ENCODE measurements around the gene MNS1.
"Not testable (repeated sequence)": the region's sequence is repeated elsewhere in the genome, so short reads cannot be mapped to it uniquely, and the experiment has no call there.

The MNS1 gene, protein sequence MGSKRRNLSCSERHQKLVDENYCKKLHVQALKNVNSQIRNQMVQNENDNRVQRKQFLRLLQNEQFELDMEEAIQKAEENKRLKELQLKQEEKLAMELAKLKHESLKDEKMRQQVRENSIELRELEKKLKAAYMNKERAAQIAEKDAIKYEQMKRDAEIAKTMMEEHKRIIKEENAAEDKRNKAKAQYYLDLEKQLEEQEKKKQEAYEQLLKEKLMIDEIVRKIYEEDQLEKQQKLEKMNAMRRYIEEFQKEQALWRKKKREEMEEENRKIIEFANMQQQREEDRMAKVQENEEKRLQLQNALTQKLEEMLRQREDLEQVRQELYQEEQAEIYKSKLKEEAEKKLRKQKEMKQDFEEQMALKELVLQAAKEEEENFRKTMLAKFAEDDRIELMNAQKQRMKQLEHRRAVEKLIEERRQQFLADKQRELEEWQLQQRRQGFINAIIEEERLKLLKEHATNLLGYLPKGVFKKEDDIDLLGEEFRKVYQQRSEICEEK

GRCh38 chr15:56464893-56465520 lies at the start of gene MNS1:
MNS1 (minus strand) TSS chr15:56465137; CDS start chr15:56464972, 165 bp downstream.
- Histone ChIP-seq H3K36me3 (ENCODE audit: insufficient read depth, low read length) (no peaks in the 10 kb centered on the region), H3K4me1 (ENCODE audit: insufficient read depth, low read length) (no peaks in the 10 kb centered on the region), H3K9ac (ENCODE audit: low read depth, low read length) (peak within 1 kb of the TSS; percentile 55), H3K9me3 (ENCODE audit: control insufficient read depth, insufficient read depth, low read length) (no peaks in the 10 kb centered on the region)

DNA sequence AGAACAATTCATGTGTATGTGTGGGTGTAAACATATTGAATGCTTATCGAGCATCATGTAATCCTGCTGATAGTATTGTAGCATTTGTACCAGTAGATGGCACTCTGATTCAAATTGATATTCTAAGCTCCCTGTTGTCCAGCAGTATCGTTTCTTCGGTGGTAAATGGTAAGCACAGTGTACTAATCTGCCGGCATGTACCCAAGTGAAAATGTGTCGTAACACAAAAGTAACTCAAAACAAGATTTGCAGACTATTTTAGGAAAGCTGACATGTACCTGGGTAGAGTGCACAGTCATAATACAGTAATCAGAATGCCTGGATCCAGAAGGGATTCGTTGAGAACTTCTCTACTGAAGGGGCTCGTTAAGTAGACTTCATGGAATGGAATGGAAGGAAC lies 31.7 kb upstream of the MNS1 start:
- no peaks in the 10 kb centered on the region for H3K4me1 ChIP-seq (ENCODE audit: insufficient read depth, low read length)
- H3K36me3 ChIP-seq (ENCODE audit: insufficient read depth, low read length): no peaks in the 10 kb centered on the region
- H3K9me3 ChIP-seq (ENCODE audit: control insufficient read depth, insufficient read depth, low read length): no peaks in the 10 kb centered on the region
- no peak overlapping the region for H3K9ac ChIP-seq (ENCODE audit: low read depth, low read length)

DNA sequence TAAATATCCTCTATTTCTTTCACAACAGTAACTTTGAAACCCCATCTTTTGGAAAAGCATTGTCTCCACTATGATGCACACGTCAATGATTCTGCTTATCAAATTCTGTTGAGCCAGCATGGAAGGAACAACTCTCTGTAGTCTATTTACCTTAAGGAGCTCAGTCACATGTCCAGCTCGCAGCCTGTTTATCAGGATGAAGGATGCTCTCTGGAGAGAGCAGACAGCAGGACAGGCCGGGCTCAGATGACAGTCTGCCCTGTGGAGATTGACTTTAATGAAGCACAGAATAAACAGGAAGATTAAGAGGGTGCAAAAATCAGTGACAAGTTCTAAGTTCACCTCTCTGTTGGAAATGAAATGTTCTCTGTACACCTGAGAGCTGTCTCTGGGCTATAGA lies 30.6 kb upstream of the MNS1 start:
- no peaks in the 10 kb centered on the region for H3K4me1 ChIP-seq (ENCODE audit: insufficient read depth, low read length)
- no peak overlapping the region; the same call in 1 of the 2 replicates for H3K9ac ChIP-seq (ENCODE audit: low read depth, low read length)
- no peaks in the 10 kb centered on the region for H3K9me3 ChIP-seq (ENCODE audit: control insufficient read depth, insufficient read depth, low read length)
- H3K36me3 ChIP-seq (ENCODE audit: insufficient read depth, low read length): no peaks in the 10 kb centered on the region

GRCh38 chr15:56495053-56495452 lies 30.1 kb upstream of the MNS1 start:
- Histone ChIP-seq H3K36me3 (ENCODE audit: insufficient read depth, low read length) (no peaks in the 10 kb centered on the region), H3K4me1 (ENCODE audit: insufficient read depth, low read length) (no peaks in the 10 kb centered on the region), H3K9me3 (ENCODE audit: control insufficient read depth, insufficient read depth, low read length) (no peaks in the 10 kb centered on the region), H3K9ac (ENCODE audit: low read depth, low read length) (no peak overlapping the region)

GRCh38 chr15:56492791-56493555 lies 28.0 kb upstream of the MNS1 start:
- H3K36me3 ChIP-seq (ENCODE audit: insufficient read depth, low read length): no peaks in the 10 kb centered on the region
- no peak overlapping the region for H3K9ac ChIP-seq (ENCODE audit: low read depth, low read length)
- no peaks in the 10 kb centered on the region for H3K4me1 ChIP-seq (ENCODE audit: insufficient read depth, low read length)
- no peaks in the 10 kb centered on the region for H3K9me3 ChIP-seq (ENCODE audit: control insufficient read depth, insufficient read depth, low read length)

- Histone ChIP-seq H3K9me3 (ENCODE audit: control insufficient read depth, insufficient read depth, low read length) (no peaks in the 10 kb centered on the region), H3K4me1 (ENCODE audit: insufficient read depth, low read length) (no peaks in the 10 kb centered on the region), H3K9ac (ENCODE audit: low read depth, low read length) (no peak overlapping the region), H3K36me3 (ENCODE audit: insufficient read depth, low read length) (no peaks in the 10 kb centered on the region)
Observed at GRCh38 chr15:56492236-56492635, 27.3 kb upstream of the MNS1 start.

- H3K36me3 ChIP-seq (ENCODE audit: insufficient read depth, low read length): no peaks in the 10 kb centered on the region
- no peaks in the 10 kb centered on the region for H3K9me3 ChIP-seq (ENCODE audit: control insufficient read depth, insufficient read depth, low read length)
- no peaks in the 10 kb centered on the region for H3K4me1 ChIP-seq (ENCODE audit: insufficient read depth, low read length)
- no peak overlapping the region for H3K9ac ChIP-seq (ENCODE audit: low read depth, low read length)
Observed at GRCh38 chr15:56491110-56491722, 26.3 kb upstream of the MNS1 start.

GRCh38 chr15:56490461-56490860 lies 25.5 kb upstream of the MNS1 start:
- Histone ChIP-seq H3K9me3 (ENCODE audit: control insufficient read depth, insufficient read depth, low read length) (peaks cover 1% of the 10 kb centered on the region; the same call in 1 of the 2 replicates), H3K4me1 (ENCODE audit: insufficient read depth, low read length) (no peaks in the 10 kb centered on the region), H3K9ac (ENCODE audit: low read depth, low read length) (no peak overlapping the region), H3K36me3 (ENCODE audit: insufficient read depth, low read length) (no peaks in the 10 kb centered on the region)

DNA sequence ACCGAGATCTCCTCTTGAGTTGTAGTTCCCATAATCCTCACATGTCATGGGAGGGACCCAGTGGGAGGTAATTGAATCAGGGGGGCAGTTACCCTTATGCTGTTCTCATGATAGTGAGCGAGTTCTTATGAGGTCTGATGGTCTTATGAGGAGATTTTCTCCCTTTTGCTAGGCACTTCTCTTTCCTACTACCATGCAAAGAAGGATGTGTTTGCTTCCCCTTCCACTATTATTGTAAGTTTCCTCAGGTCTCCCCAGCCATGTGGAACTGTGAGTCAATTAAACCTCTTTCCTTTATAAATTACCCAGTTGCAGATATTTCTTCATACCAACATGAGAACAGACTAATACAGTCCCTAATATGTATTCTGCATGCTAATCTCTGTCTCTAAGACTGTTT lies 21.3 kb upstream of the MNS1 start:
- H3K36me3 ChIP-seq (ENCODE audit: insufficient read depth, low read length); H3K4me1 ChIP-seq (ENCODE audit: insufficient read depth, low read length); H3K9me3 ChIP-seq (ENCODE audit: control insufficient read depth, insufficient read depth, low read length); H3K9ac ChIP-seq (ENCODE audit: low read depth, low read length): not testable (repeated sequence)

GRCh38 chr15:56485426-56485825 lies 20.5 kb upstream of the MNS1 start:
- not testable (repeated sequence) for H3K9me3 ChIP-seq (ENCODE audit: control insufficient read depth, insufficient read depth, low read length); H3K4me1 ChIP-seq (ENCODE audit: insufficient read depth, low read length); H3K36me3 ChIP-seq (ENCODE audit: insufficient read depth, low read length); H3K9ac ChIP-seq (ENCODE audit: low read depth, low read length)

GRCh38 chr15:56484287-56484686 lies 19.4 kb upstream of the MNS1 start:
- Histone ChIP-seq H3K9ac (ENCODE audit: low read depth, low read length) (no peak overlapping the region), H3K9me3 (ENCODE audit: control insufficient read depth, insufficient read depth, low read length) (peaks cover 4% of the 10 kb centered on the region; the same call in 1 of the 2 replicates), H3K36me3 (ENCODE audit: insufficient read depth, low read length) (no peaks in the 10 kb centered on the region), H3K4me1 (ENCODE audit: insufficient read depth, low read length) (no peaks in the 10 kb centered on the region)

- H3K9ac ChIP-seq (ENCODE audit: low read depth, low read length): no peak overlapping the region
- no peaks in the 10 kb centered on the region for H3K36me3 ChIP-seq (ENCODE audit: insufficient read depth, low read length)
- H3K9me3 ChIP-seq (ENCODE audit: control insufficient read depth, insufficient read depth, low read length): no peaks in the 10 kb centered on the region
- no peaks in the 10 kb centered on the region for H3K4me1 ChIP-seq (ENCODE audit: insufficient read depth, low read length)
Observed at GRCh38 chr15:56475351-56475750, 10.4 kb upstream of the MNS1 start.

DNA sequence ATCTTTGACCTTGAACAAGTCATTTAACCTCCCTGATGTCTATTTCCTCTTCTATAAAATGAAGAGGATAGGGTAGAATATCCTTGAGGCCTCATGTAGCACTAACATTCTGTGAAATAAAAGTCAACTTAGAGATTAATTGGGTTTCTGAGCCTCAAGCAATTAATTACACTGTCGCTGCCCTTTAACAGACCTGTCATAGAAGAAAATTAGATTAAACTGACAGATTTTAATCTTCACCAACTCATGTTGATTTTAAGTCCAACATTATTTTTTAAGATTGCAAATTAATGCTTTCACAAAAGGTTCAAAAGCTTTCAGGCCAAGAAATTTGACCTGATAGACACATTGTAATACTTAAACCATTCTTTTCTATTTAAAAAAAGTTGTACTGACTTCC lies 8.1 kb upstream of the MNS1 start:
- Histone ChIP-seq H3K36me3 (ENCODE audit: insufficient read depth, low read length) (no peaks in the 10 kb centered on the region), H3K9ac (ENCODE audit: low read depth, low read length) (no peak overlapping the region), H3K9me3 (ENCODE audit: control insufficient read depth, insufficient read depth, low read length) (no peaks in the 10 kb centered on the region), H3K4me1 (ENCODE audit: insufficient read depth, low read length) (no peaks in the 10 kb centered on the region)

- H3K9ac ChIP-seq (ENCODE audit: low read depth, low read length): no peak overlapping the region
- H3K36me3 ChIP-seq (ENCODE audit: insufficient read depth, low read length): no peaks in the 10 kb centered on the region
- no peaks in the 10 kb centered on the region for H3K4me1 ChIP-seq (ENCODE audit: insufficient read depth, low read length)
- H3K9me3 ChIP-seq (ENCODE audit: control insufficient read depth, insufficient read depth, low read length): no peaks in the 10 kb centered on the region
Observed at GRCh38 chr15:56472278-56472677, 7.3 kb upstream of the MNS1 start.
